Hepatocyte (in vitro differentiated cells): ENCODE results near the gene DENND4A.

ENCODE experiments used
- CTCF ChIP-seq: fragments of 200-600 bp; sonication (generic); IDR thresholded peaks from 2 replicates; pipeline ENCODE4 v1.5.1; 2016; ENCODE audit warnings: antibody characterized with exemption, mild to moderate bottlenecking; ENCODE audit not compliant: poor library complexity
- EZH2phosphoT487 ChIP-seq: fragments of 200-600 bp; sonication (generic); IDR thresholded peaks from one replicate; pipeline ENCODE4 v1.6.1; 2018; ENCODE audit warnings: antibody characterized with exemption, mild to moderate bottlenecking, low read depth, moderate library complexity; ENCODE audit not compliant: unreplicated experiment, severe bottlenecking

GRCh38 chr15:65751431-65751830 lies 40.7 kb downstream of the DENND4A start:
- no peak for TF ChIP-seq CTCF
- no peak for TF ChIP-seq EZH2phosphoT487
